Neural crest cell (in vitro differentiated cells): Measurements from ENCODE around the gene CTIF. TPM values are rescaled to one million over a fixed set of nuclear protein-coding genes. Genes with fewer than 3 reads are reported as not detected.
A peak's percentile ranks its signal among the peaks of the same experiment; 100 is the strongest.

Experiments
- DNase-seq: peaks from one replicate; pipeline ENCODE4 v3.0.0; 2021; ENCODE audit warnings: low read depth, mixed read lengths, low spot score
- H3K27ac Mint-ChIP-seq: one replicate; pipeline ENCODE4 v1.8.0; 2021; ENCODE audit warnings: mild to moderate bottlenecking, mixed read lengths; ENCODE audit not compliant: unreplicated experiment
- H3K27me3 Mint-ChIP-seq: 2 replicates; pipeline ENCODE4 v1.8.0; 2021; ENCODE audit warnings: low read depth, mild to moderate bottlenecking, mixed read lengths
- H3K36me3 Mint-ChIP-seq: 2 replicates; pipeline ENCODE4 v1.8.0; 2021; ENCODE audit warnings: low read depth, mild to moderate bottlenecking, mixed read lengths
- H3K4me1 Mint-ChIP-seq: 2 replicates; pipeline ENCODE4 v1.8.0; 2021; ENCODE audit warnings: mixed read lengths
- H3K4me3 Mint-ChIP-seq: one replicate; pipeline ENCODE4 v1.8.0; 2021; ENCODE audit warnings: mild to moderate bottlenecking, mixed read lengths
- H3K9me3 Mint-ChIP-seq: 2 replicates; pipeline ENCODE4 v1.8.0; 2021; ENCODE audit warnings: mixed read lengths
- CTCF ChIP-seq: fragments of 200-600 bp; sonication (generic); conservative IDR thresholded peaks from 2 replicates; pipeline ENCODE4 v1.5.0; 2021; ENCODE audit warnings: antibody characterized with exemption, mild to moderate bottlenecking
- total RNA-seq: library from RNA; stranded (reverse); gene quantifications from 2 replicates; pipeline ENCODE4 v1.2.1, GENCODE V29; 2021

Gene CTIF
- total RNA-seq, 1 donor from 2014 or later, result 52.6 TPM

- no peak for DNase-seq
- no peaks in the 10 kb centered on the region for H3K9me3 Mint-ChIP-seq
- peaks cover 24% of the 10 kb centered on the region for H3K4me1 Mint-ChIP-seq
- no peaks in the 10 kb centered on the region for H3K27me3 Mint-ChIP-seq
- H3K36me3 Mint-ChIP-seq, result peaks cover 10% of the 10 kb centered on the region
- H3K27ac Mint-ChIP-seq, result no peak overlapping the region
- no peak for TF ChIP-seq CTCF
- H3K4me3 Mint-ChIP-seq, result no peak overlapping the region
Measured at GRCh38 chr18:48776156-48776555, 237.3 kb downstream of the CTIF start.

GRCh38 chr18:48776641-48777025 lies 237.8 kb downstream of the CTIF start:
- H3K27ac Mint-ChIP-seq, result no peak overlapping the region
- H3K36me3 Mint-ChIP-seq, result peaks cover 9% of the 10 kb centered on the region
- H3K27me3 Mint-ChIP-seq, result no peaks in the 10 kb centered on the region
- H3K9me3 Mint-ChIP-seq, result no peaks in the 10 kb centered on the region
- peaks cover 29% of the 10 kb centered on the region for H3K4me1 Mint-ChIP-seq
- no peak overlapping the region for H3K4me3 Mint-ChIP-seq
- TF ChIP-seq CTCF, result no peak
- no peak for DNase-seq

- Mint-ChIP-seq H3K9me3 (no peaks in the 10 kb centered on the region), H3K27ac (no peak overlapping the region), H3K27me3 (no peaks in the 10 kb centered on the region), H3K36me3 (peaks cover 8% of the 10 kb centered on the region), H3K4me3 (no peak overlapping the region), H3K4me1 (peaks cover 34% of the 10 kb centered on the region)
- TF ChIP-seq CTCF, result peak; percentile 82
- DNase-seq, result peak; percentile 55
Measured at GRCh38 chr18:48777026-48777743, 238.4 kb downstream of the CTIF start.

DNA sequence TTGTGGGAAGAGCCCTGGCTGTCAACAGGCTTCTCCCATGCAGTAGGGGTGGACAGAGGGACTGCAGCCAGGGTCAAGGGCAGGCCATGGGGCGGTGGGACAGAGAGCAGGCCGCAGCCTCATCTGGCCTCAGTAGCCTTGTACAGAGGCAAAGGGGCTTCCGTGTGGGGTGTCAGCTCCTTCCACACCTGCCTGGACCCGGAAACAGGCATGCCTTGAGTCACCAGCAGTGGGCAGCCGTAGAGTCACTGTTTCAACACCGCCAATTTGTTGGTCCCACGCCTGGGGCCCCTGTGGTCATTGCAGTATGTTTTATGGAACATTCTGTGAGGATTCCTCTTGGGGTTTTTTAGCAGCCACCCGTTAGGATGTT lies 238.9 kb downstream of the CTIF start:
- peaks cover 3% of the 10 kb centered on the region for H3K36me3 Mint-ChIP-seq
- no peaks in the 10 kb centered on the region for H3K27me3 Mint-ChIP-seq
- no peak for TF ChIP-seq CTCF
- peaks cover 34% of the 10 kb centered on the region for H3K4me1 Mint-ChIP-seq
- DNase-seq, result no peak
- H3K4me3 Mint-ChIP-seq, result no peak overlapping the region
- H3K9me3 Mint-ChIP-seq, result no peaks in the 10 kb centered on the region
- H3K27ac Mint-ChIP-seq, result no peak overlapping the region

- H3K4me1 Mint-ChIP-seq, result peaks cover 34% of the 10 kb centered on the region
Measured at GRCh38 chr18:48778344-48779011, 239.6 kb downstream of the CTIF start.

More at GRCh38 chr18:48778344-48779011, 239.6 kb downstream of the CTIF start:
- H3K9me3 Mint-ChIP-seq, result no peaks in the 10 kb centered on the region
- no peak for TF ChIP-seq CTCF
- no peaks in the 10 kb centered on the region for H3K27me3 Mint-ChIP-seq
- no peak for DNase-seq
- no peaks in the 10 kb centered on the region for H3K36me3 Mint-ChIP-seq
- H3K27ac Mint-ChIP-seq, result no peak overlapping the region
- H3K4me3 Mint-ChIP-seq, result no peak overlapping the region
